ENCODE measurements around the gene CIB2. TPM values are rescaled to one million over a fixed set of nuclear protein-coding genes. Genes with fewer than 3 reads are reported as not detected.

Gene CIB2
- total RNA-seq, 1 experiment from 2014 or later, result 17.3 TPM

GRCh38 chr15:78149068-78149804 lies 18.0 kb upstream of the CIB2 start, which contains the start of gene IDH3A:
Gene IDH3A (plus strand): TSS chr15:78149362. CDS start chr15:78149404, 42 bp downstream.
- Histone ChIP-seq H3K9me2 (ENCODE audit: insufficient read depth) (no peaks in the 10 kb centered on the region), H3K9ac (ENCODE audit: low read length) (peak within 1 kb of the TSS; percentile 78), H3K36me3 (ENCODE audit: control insufficient read depth in 1 of 2, insufficient read depth in 2 of 2, low read length in 2 of 2) (no peaks in the 10 kb centered on the region), H3K4me2 (ENCODE audit: low read length) (peak within 1 kb of the TSS; percentile 89), H3K79me2 (ENCODE audit: insufficient read depth, low read length) (peaks cover 44% of the 10 kb centered on the region), H3K27me3 (ENCODE audit: insufficient read depth, low read length) (no peaks in the 10 kb centered on the region), H3K4me3 (replicated peaks in 1 of 2; ENCODE audit: low read depth in 1 of 2, low read length in 2 of 2) (peak within 1 kb of the TSS; percentile 77 to 81), H3K27ac (ENCODE audit: low read depth, low read length) (peak within 1 kb of the TSS; percentile 74), H3K4me1 (ENCODE audit: control insufficient read depth in 1 of 2, insufficient read depth in 2 of 2, low read length in 2 of 2) (peaks cover 4 to 36% of the 10 kb centered on the region in 2 experiments; a peak in 3 of 4 replicates), H4K20me1 (ENCODE audit: insufficient read depth) (no peaks in the 10 kb centered on the region), H2AFZ (ENCODE audit: low read depth, low read length, poor library complexity, severe bottlenecking) (peak within 1 kb of the TSS; percentile 73), H3K9me3 (ENCODE audit: control insufficient read depth in 1 of 2, insufficient read depth in 1 of 2, low read depth in 1 of 2, low read length in 2 of 2) (no peaks in the 10 kb centered on the region)
- CTCF ChIA-PET, result interaction anchor here (0.7 to 1.4 kb wide), 3 partner anchors 10 to 239 kb away, joined by 3 to 5 read pairs (median 3); partner anchors contain the start of gene CIB2
- peak; percentile 85 for DNase-seq (ENCODE audit: low read depth, low spot score)
- intact Hi-C loops (cut with micrococcal nuclease), result no loop called here
- no TSS peak for BruUV-seq (replicated peaks)
- peak; percentile 93 for ATAC-seq
- POLR2A ChIA-PET, result interaction anchor here (0.6 to 1.0 kb wide), 8 partner anchors 10 to 416 kb away, joined by 3 to 7 read pairs (median 3); partner anchors contain the start of gene CHRNA5
- RAD21 ChIA-PET (ENCODE audit: low non-redundant PET in 1 of 2, low total read pairs in 2 of 2, uncharacterized antibody in 2 of 2, unreplicated experiment in 2 of 2), result interaction anchor here in 1 of 2 experiments (0.7 kb wide), 1 partner anchor 150 kb away, joined by 3 read pairs; no protein-coding TSS in a partner anchor
- no peak for TF ChIP-seq CEBPB (IDR thresholded peaks at IDR 0.05; ENCODE audit: low read depth)
- TF ChIP-seq REST (IDR thresholded peaks at IDR 0.05; ENCODE audit: low read depth), result no peak
- TF ChIP-seq EGR1 (IDR thresholded peaks at IDR 0.05; ENCODE audit: low read depth), result 0 out of 2 replicates have a peak, but pooled peaks have one; percentile 31
- TF ChIP-seq SIN3A (IDR thresholded peaks at IDR 0.05; ENCODE audit: low read depth), result peak; percentile 63; the same call in 1 of the 2 replicates
- no peak for TF ChIP-seq TCF7L2 (IDR thresholded peaks at IDR 0.05; ENCODE audit: borderline replicate concordance, extremely low read depth, insufficient read depth, insufficient read length)
- peak; percentile 72 for TF ChIP-seq SP1 (IDR thresholded peaks at IDR 0.05; ENCODE audit: low read depth)
- no peak for TF ChIP-seq EZH2phosphoT487 (IDR thresholded peaks at IDR 0.05; ENCODE audit: borderline replicate concordance)
- TF ChIP-seq JUND (IDR thresholded peaks at IDR 0.05), result no peak
- no peak for TF ChIP-seq CTCF (IDR thresholded peaks at IDR 0.05 in 2 of 3, conservative IDR thresholded peaks at IDR 0.05 in 1 of 3; ENCODE audit: borderline replicate concordance in 1 of 3, insufficient read depth in 1 of 3, low read depth in 2 of 3, low read length in 2 of 3)
- TF ChIP-seq ATF3 (IDR thresholded peaks at IDR 0.05), result no peak
- TF ChIP-seq ZBTB33 (IDR thresholded peaks at IDR 0.05; ENCODE audit: extremely low read depth, insufficient replicate concordance, low read length), result no peak
- peak; percentile 92 for TF ChIP-seq ZFX (IDR thresholded peaks at IDR 0.05)
- TF ChIP-seq RAD21 (IDR thresholded peaks at IDR 0.05; ENCODE audit: low read depth), result no peak
- TF ChIP-seq POLR2AphosphoS5 (IDR thresholded peaks at IDR 0.05; ENCODE audit: low read depth, low read length), result peak; percentile 84
- no peak for TF ChIP-seq ZNF274 (IDR thresholded peaks at IDR 0.05; ENCODE audit: low read depth, low read length)
- TF ChIP-seq CBX3 (IDR thresholded peaks at IDR 0.05; ENCODE audit: low read depth), result no peak
- TF ChIP-seq FOSL1 (IDR thresholded peaks at IDR 0.05; ENCODE audit: low read depth), result no peak
- no peak for TF ChIP-seq YY1 (IDR thresholded peaks at IDR 0.05; ENCODE audit: extremely low read depth, insufficient replicate concordance, low read depth, low read length)
- no peak for TF ChIP-seq EZH2 (IDR thresholded peaks at IDR 0.05)

Data from HCT116 (cell line).